ENCODE results near the gene TMEM43.

DNA sequence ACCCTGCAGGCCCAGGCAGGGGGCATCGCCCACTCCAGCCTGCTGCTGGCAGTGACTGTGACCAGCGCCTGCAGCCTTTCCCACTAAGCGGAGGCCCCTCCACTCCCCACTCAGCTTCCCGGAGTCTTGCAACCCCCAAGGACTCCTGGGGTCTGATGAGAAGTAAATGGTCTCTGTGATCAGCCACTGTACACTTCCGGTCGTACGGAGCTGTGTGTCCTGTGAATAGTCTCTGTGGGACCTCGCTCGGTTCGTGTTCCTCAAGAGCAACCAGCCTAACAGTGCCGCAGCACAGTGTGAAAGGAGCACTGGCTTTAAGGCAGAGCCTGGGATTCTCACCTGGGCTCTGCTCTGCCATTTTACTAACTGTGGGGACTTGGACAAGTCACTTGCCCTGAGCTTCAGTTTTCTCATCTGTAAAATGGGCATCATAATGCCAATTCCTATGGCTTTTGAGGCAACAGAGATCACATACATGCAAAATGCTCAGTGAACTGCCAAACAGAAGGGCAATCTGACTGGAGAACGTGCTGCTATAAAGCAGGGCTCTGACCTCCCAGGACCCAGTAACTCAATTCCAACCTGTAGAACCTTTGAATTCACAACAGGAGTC lies 26.7 kb downstream of the TMEM43 start:
- TF ChIP-seq, protein P1, sequence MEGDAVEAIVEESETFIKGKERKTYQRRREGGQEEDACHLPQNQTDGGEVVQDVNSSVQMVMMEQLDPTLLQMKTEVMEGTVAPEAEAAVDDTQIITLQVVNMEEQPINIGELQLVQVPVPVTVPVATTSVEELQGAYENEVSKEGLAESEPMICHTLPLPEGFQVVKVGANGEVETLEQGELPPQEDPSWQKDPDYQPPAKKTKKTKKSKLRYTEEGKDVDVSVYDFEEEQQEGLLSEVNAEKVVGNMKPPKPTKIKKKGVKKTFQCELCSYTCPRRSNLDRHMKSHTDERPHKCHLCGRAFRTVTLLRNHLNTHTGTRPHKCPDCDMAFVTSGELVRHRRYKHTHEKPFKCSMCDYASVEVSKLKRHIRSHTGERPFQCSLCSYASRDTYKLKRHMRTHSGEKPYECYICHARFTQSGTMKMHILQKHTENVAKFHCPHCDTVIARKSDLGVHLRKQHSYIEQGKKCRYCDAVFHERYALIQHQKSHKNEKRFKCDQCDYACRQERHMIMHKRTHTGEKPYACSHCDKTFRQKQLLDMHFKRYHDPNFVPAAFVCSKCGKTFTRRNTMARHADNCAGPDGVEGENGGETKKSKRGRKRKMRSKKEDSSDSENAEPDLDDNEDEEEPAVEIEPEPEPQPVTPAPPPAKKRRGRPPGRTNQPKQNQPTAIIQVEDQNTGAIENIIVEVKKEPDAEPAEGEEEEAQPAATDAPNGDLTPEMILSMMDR (IDR thresholded peaks at IDR 0.05; ENCODE audit: low read depth, low read length), result no peak
- TF ChIP-seq, protein P2, sequence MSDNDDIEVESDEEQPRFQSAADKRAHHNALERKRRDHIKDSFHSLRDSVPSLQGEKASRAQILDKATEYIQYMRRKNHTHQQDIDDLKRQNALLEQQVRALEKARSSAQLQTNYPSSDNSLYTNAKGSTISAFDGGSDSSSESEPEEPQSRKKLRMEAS (IDR thresholded peaks at IDR 0.05; ENCODE audit: low read depth, low read length), result no peak
- TF ChIP-seq POLR2A (IDR thresholded peaks at IDR 0.05; ENCODE audit: extremely low read depth, insufficient read length) (no peak), MYC (IDR thresholded peaks at IDR 0.05; ENCODE audit: low read depth, low read length) (no peak)

Data from NB4 (cell line).